ENCODE results near the gene POTEF. TPM values are rescaled to one million over a fixed set of nuclear protein-coding genes. Genes with fewer than 3 reads are reported as not detected.
"Not testable (repeated sequence)": the region's sequence is repeated elsewhere in the genome, so short reads cannot be mapped to it uniquely, and the experiment has no call there.

POTEF gene
- total RNA-seq (not detected), polyA plus RNA-seq (not detected)

GRCh38 chr2:130129120-130129829 lies at the start of gene POTEF:
Gene POTEF (minus strand): TSS chr2:130129222. CDS start chr2:130120515, 8,707 bp downstream.
- not testable (repeated sequence) for H3K27ac ChIP-seq (ENCODE audit: low read depth); DNase-seq (ENCODE audit: extremely low spot score); H3K36me3 ChIP-seq (ENCODE audit: insufficient read depth); H3K4me3 ChIP-seq (ENCODE audit: low read depth, low read length); H3K4me1 ChIP-seq (ENCODE audit: insufficient read depth)
- WGBS: 90% methylated on average over 18 of the region's 29 CpGs

DNA sequence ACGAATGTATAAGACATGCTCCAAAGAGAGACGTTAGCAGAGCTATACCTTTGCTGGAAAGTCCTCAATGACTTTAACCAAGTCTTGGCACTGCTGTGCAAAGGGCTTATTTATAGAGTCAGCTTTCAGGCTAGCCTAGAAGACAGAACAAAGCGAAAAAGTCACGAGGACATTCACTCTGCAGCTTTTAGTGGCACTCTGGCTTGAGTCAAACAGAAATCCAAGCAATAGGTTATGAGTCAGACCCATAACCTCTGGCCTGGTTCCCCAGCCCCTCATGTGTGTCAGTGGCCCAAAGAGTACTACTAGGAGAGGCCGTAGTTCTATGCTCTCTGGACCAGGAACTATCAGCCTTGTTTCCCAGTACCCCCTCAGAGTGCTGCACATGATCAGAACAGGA lies 45.8 kb upstream of the POTEF start:
- not testable (repeated sequence) for H3K27ac ChIP-seq (ENCODE audit: low read depth); H3K4me1 ChIP-seq (ENCODE audit: insufficient read depth); H3K4me3 ChIP-seq (ENCODE audit: low read depth, low read length); H3K36me3 ChIP-seq (ENCODE audit: insufficient read depth); DNase-seq (ENCODE audit: extremely low spot score)
- WGBS: 91% methylated on average over 5 of the region's 5 CpGs

GRCh38 chr2:130169896-130170295 lies 40.9 kb upstream of the POTEF start:
- Histone ChIP-seq H3K36me3 (ENCODE audit: insufficient read depth) (peaks cover 4% of the 10 kb centered on the region), H3K27ac (ENCODE audit: low read depth) (no peak overlapping the region), H3K4me1 (ENCODE audit: insufficient read depth) (no peaks in the 10 kb centered on the region), H3K4me3 (ENCODE audit: low read depth, low read length) (no peak overlapping the region)
- WGBS: 90% methylated on average over 7 of the region's 7 CpGs
- DNase-seq (ENCODE audit: extremely low spot score): no peak

GRCh38 chr2:130169163-130169562 lies 40.1 kb upstream of the POTEF start:
- H3K36me3 ChIP-seq (ENCODE audit: insufficient read depth): not testable (repeated sequence)
- 93% methylated on average over 3 of the region's 3 CpGs for WGBS

GRCh38 chr2:130166611-130167010 lies 37.6 kb upstream of the POTEF start:
- WGBS: 80% methylated on average over 3 of the region's 3 CpGs
- H3K36me3 ChIP-seq (ENCODE audit: insufficient read depth); DNase-seq (ENCODE audit: extremely low spot score): not testable (repeated sequence)

More at GRCh38 chr2:130169163-130169562, 40.1 kb upstream of the POTEF start:
- H3K27ac ChIP-seq (ENCODE audit: low read depth); H3K4me1 ChIP-seq (ENCODE audit: insufficient read depth); DNase-seq (ENCODE audit: extremely low spot score); H3K4me3 ChIP-seq (ENCODE audit: low read depth, low read length): not testable (repeated sequence)

DNA sequence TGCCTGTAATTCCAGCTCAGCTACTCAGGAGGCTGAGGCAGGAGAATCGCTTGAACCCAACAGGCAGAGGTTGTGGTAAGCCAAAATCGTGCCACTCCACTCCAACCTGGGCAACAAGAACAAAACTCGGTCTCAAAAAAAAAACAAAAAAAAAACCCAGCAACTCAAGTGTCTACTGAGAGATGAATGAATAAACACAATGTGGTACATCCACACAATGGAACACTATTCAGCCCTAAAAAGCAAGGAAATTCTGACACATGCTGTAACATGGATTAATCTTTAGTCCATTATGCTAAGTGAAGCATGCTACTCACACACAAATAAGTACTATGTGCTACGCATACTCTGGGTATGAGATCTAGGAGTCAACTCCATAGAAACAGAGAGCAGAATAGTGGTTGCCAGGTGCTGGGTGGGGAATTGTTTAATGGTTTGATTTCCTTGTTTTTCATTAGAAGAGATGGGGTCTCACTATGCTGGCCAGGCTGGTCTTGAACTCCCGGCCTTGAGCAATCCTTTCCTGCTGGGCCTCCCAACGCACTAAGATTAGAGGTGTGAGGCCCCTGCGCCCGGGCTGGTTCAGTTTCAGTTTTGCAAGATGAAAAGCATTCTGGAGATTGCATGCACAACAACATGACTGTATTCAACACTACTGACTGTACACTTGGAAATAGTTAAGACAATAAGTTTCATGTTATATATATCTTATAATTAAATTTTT lies 36.4 kb upstream of the POTEF start:
- no peak overlapping the region for H3K4me3 ChIP-seq (ENCODE audit: low read depth, low read length)
- WGBS: 96% methylated on average over 8 of the region's 8 CpGs
- no peak overlapping the region for H3K27ac ChIP-seq (ENCODE audit: low read depth)
- H3K4me1 ChIP-seq (ENCODE audit: insufficient read depth): no peaks in the 10 kb centered on the region
- peaks cover 4% of the 10 kb centered on the region for H3K36me3 ChIP-seq (ENCODE audit: insufficient read depth)
- DNase-seq (ENCODE audit: extremely low spot score): no peak

More at GRCh38 chr2:130166611-130167010, 37.6 kb upstream of the POTEF start:
- H3K27ac ChIP-seq (ENCODE audit: low read depth); H3K4me3 ChIP-seq (ENCODE audit: low read depth, low read length); H3K4me1 ChIP-seq (ENCODE audit: insufficient read depth): not testable (repeated sequence)

DNA sequence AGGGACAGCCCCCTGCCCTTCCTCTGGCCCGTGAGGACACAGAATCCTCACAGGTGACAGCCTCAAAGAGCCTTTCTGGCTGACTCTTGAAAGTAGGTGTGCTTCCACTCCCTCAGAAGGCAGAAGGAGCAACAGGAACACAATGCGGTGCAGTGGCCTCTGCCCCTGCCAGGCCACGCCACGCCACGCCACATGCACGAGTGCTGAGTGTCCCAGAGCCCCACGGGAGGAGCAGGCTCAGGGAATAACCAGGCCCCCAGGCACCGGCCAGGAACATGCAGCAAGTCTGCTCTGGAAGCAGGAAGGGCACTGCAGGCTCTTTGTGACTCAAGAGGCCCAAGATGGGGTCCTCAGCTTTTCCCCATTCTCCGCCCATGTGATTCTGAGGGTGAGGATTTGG lies 33.9 kb upstream of the POTEF start:
- WGBS: 93% methylated on average over 9 of the region's 9 CpGs
- H3K27ac ChIP-seq (ENCODE audit: low read depth): no peak overlapping the region

GRCh38 chr2:130162486-130162885 lies 33.5 kb upstream of the POTEF start:
- not testable (repeated sequence) for DNase-seq (ENCODE audit: extremely low spot score); H3K27ac ChIP-seq (ENCODE audit: low read depth); H3K4me1 ChIP-seq (ENCODE audit: insufficient read depth); H3K4me3 ChIP-seq (ENCODE audit: low read depth, low read length); H3K36me3 ChIP-seq (ENCODE audit: insufficient read depth)
- 96% methylated on average over 7 of the region's 7 CpGs for WGBS

More for the DNA sequence above, 33.9 kb upstream of the POTEF start:
- Histone ChIP-seq H3K4me3 (ENCODE audit: low read depth, low read length) (no peak overlapping the region), H3K36me3 (ENCODE audit: insufficient read depth) (peaks cover 4% of the 10 kb centered on the region), H3K4me1 (ENCODE audit: insufficient read depth) (no peaks in the 10 kb centered on the region)
- no peak for DNase-seq (ENCODE audit: extremely low spot score)

GRCh38 chr2:130160838-130161705 lies 32.0 kb upstream of the POTEF start:
- H3K36me3 ChIP-seq (ENCODE audit: insufficient read depth); H3K4me1 ChIP-seq (ENCODE audit: insufficient read depth); DNase-seq (ENCODE audit: extremely low spot score); H3K4me3 ChIP-seq (ENCODE audit: low read depth, low read length); H3K27ac ChIP-seq (ENCODE audit: low read depth): not testable (repeated sequence)
- WGBS: 78% methylated on average over 25 of the region's 25 CpGs

GRCh38 chr2:130160131-130160530 lies 31.1 kb upstream of the POTEF start:
- WGBS: 97% methylated on average over 6 of the region's 6 CpGs
- H3K27ac ChIP-seq (ENCODE audit: low read depth): no peak overlapping the region
- no peaks in the 10 kb centered on the region for H3K4me1 ChIP-seq (ENCODE audit: insufficient read depth)
- H3K4me3 ChIP-seq (ENCODE audit: low read depth, low read length): no peak overlapping the region
- DNase-seq (ENCODE audit: extremely low spot score): no peak
- H3K36me3 ChIP-seq (ENCODE audit: insufficient read depth): no peaks in the 10 kb centered on the region

- H3K4me1 ChIP-seq (ENCODE audit: insufficient read depth); H3K36me3 ChIP-seq (ENCODE audit: insufficient read depth); H3K27ac ChIP-seq (ENCODE audit: low read depth); H3K4me3 ChIP-seq (ENCODE audit: low read depth, low read length); DNase-seq (ENCODE audit: extremely low spot score): not testable (repeated sequence)
- WGBS: 91% methylated on average over 4 of the region's 4 CpGs
These were observed 30.4 kb upstream of the POTEF start for GRCh38 chr2:130159376-130159775.

DNA sequence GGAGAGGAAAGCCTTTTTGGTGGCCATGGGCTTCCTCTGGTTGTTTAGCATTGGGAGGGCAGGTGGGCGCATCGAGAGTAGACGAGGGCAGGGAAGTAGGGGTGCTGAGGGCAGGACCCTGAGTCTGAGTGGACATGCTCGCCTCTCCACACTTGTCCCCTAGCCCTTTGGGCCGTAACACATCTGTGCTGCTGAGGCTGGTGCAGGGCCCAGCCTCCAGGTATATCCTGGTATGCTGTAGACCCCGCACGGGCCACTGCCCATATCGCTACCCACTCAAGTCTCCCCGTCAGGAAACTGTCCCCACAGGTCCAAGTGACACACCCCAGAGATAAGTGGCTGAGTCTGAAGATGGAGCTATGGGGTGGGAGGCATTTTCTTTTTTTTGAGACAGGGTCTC lies 29.6 kb upstream of the POTEF start:
- WGBS: 94% methylated on average over 9 of the region's 9 CpGs
- no peaks in the 10 kb centered on the region for H3K36me3 ChIP-seq (ENCODE audit: insufficient read depth)

DNA sequence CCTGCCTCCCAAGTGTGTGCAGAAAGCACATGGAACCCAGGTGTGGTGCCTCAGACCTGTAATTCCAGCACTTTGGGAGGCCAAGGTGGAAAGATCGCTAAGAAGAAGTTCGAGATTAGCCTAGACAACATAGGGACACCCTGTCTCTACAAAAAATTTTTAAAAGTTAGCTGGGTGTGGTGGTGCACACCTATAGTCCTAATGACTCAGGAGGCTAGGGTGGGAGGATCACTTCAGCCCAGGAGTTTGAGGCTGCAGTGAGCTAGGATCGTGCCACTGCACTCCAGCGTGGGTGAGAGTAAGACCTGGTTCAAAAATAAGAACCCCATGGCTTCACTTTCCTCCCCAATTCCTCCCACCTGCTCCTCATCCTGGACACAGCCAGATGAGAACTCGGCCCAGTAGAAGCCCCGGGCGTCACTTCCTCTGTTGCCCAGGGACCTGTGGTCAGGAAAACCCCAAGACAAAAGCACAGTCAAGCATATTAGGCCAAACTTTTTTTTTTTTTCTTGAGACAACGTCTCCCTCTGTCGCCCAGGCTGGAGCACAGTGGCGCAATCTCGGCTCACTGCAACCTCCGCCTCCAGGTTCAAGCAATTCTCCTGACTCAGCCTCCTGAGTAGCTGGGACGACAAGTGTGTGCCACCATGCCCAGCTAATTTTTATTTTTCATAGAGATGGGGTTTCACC lies 28.9 kb upstream of the POTEF start:
- H3K27ac ChIP-seq (ENCODE audit: low read depth); DNase-seq (ENCODE audit: extremely low spot score); H3K36me3 ChIP-seq (ENCODE audit: insufficient read depth); H3K4me3 ChIP-seq (ENCODE audit: low read depth, low read length); H3K4me1 ChIP-seq (ENCODE audit: insufficient read depth): not testable (repeated sequence)
- WGBS: 80% methylated on average over 13 of the region's 13 CpGs

More for the DNA sequence above, 29.6 kb upstream of the POTEF start:
- Histone ChIP-seq H3K4me3 (ENCODE audit: low read depth, low read length) (no peak overlapping the region), H3K27ac (ENCODE audit: low read depth) (no peak overlapping the region), H3K4me1 (ENCODE audit: insufficient read depth) (no peaks in the 10 kb centered on the region)
- no peak for DNase-seq (ENCODE audit: extremely low spot score)

All from urinary bladder (tissue), 4 donors.